H9 (cell line): ENCODE data around the gene KIAA1210. TPM values are rescaled to one million over a fixed set of nuclear protein-coding genes. Genes with fewer than 3 reads are reported as not detected.

ENCODE experiments used
- DNase-seq: peaks from one replicate; pipeline ENCODE4 v3.0.0-alpha.2; 2017
- H2AFZ ChIP-seq: one replicate; pipeline ENCODE4 v1.6.1; 2013; ENCODE audit warnings: mild to moderate bottlenecking, low read length, control low read depth, moderate library complexity
- H2AK5ac ChIP-seq: 2 replicates; pipeline ENCODE4 v1.6.1; 2013; ENCODE audit warnings: low read length, control low read depth, mixed read lengths; ENCODE audit not compliant: insufficient read length
- H2BK120ac ChIP-seq: one replicate; pipeline ENCODE4 v1.6.1; 2013; ENCODE audit warnings: low read depth, mild to moderate bottlenecking, low read length, control low read depth, inconsistent platforms; ENCODE audit not compliant: poor library complexity, severe bottlenecking
- H2BK12ac ChIP-seq: 2 replicates; pipeline ENCODE4 v1.6.1; 2013; ENCODE audit warnings: low read length, control low read depth, mixed read lengths, low read depth; ENCODE audit not compliant: insufficient read length
- H2BK15ac ChIP-seq: 2 replicates; pipeline ENCODE4 v1.6.1; 2013; ENCODE audit warnings: low read depth, low read length, control low read depth
- H2BK20ac ChIP-seq: one replicate; pipeline ENCODE4 v1.6.1; 2013; ENCODE audit warnings: low read depth, mild to moderate bottlenecking, low read length, control low read depth, inconsistent platforms; ENCODE audit not compliant: poor library complexity, severe bottlenecking
- H2BK5ac ChIP-seq: 2 replicates; pipeline ENCODE4 v1.6.1; 2013; ENCODE audit warnings: low read length, control low read depth, mixed read lengths; ENCODE audit not compliant: insufficient read length
- H3K14ac ChIP-seq: 2 replicates; pipeline ENCODE4 v1.6.1; 2013; ENCODE audit warnings: low read length, control low read depth; ENCODE audit not compliant: insufficient read depth
- H3K18ac ChIP-seq: 2 replicates; pipeline ENCODE4 v1.6.1; 2013; ENCODE audit warnings: low read depth, mild to moderate bottlenecking, mixed read lengths, low read length, control low read depth; ENCODE audit not compliant: insufficient read length
- H3K23ac ChIP-seq: 2 replicates; pipeline ENCODE4 v1.6.1; 2013; ENCODE audit warnings: low read length, control low read depth, mixed read lengths, low read depth; ENCODE audit not compliant: insufficient read length
- H3K23me2 ChIP-seq: 2 replicates; pipeline ENCODE4 v1.6.1; 2013; ENCODE audit warnings: low read depth, mild to moderate bottlenecking, mixed read lengths, low read length, control low read depth; ENCODE audit not compliant: insufficient read length, poor library complexity, severe bottlenecking
- H3K27ac ChIP-seq: 2 replicates; pipeline ENCODE4 v1.5.1; 2013; ENCODE audit warnings: low read length, control low read depth, mixed read lengths, low read depth; ENCODE audit not compliant: insufficient read length
- H3K27me3 ChIP-seq: 2 replicates; pipeline ENCODE4 v1.6.1; 2013; ENCODE audit warnings: low read length, control low read depth, inconsistent platforms; ENCODE audit not compliant: insufficient read depth
- H3K4ac ChIP-seq: 2 replicates; pipeline ENCODE4 v1.6.1; 2013; ENCODE audit warnings: low read depth, mild to moderate bottlenecking, control low read depth, inconsistent platforms, low read length, moderate library complexity
- H3K4me1 ChIP-seq: 2 replicates; pipeline ENCODE4 v1.6.1; 2013; ENCODE audit warnings: low read length, control low read depth, inconsistent platforms; ENCODE audit not compliant: insufficient read depth
- H3K4me2 ChIP-seq: 2 replicates; pipeline ENCODE4 v1.6.1; 2013; ENCODE audit warnings: low read length, control low read depth, mixed read lengths; ENCODE audit not compliant: insufficient read length, insufficient read depth
- H3K56ac ChIP-seq: 2 replicates; pipeline ENCODE4 v1.6.1; 2013; ENCODE audit warnings: low read depth, mild to moderate bottlenecking, mixed read lengths, low read length, control low read depth; ENCODE audit not compliant: insufficient read length
- H3K79me1 ChIP-seq: 2 replicates; pipeline ENCODE4 v1.6.1; 2013; ENCODE audit warnings: low read depth, mild to moderate bottlenecking, moderate library complexity, low read length, control low read depth, inconsistent platforms; ENCODE audit not compliant: insufficient read depth, poor library complexity, severe bottlenecking
- H3K79me2 ChIP-seq: 2 replicates; pipeline ENCODE4 v1.6.1; 2013; ENCODE audit warnings: low read length, control low read depth, inconsistent platforms; ENCODE audit not compliant: insufficient read depth
- H3K9ac ChIP-seq: 2 replicates; pipeline ENCODE4 v1.6.1; 2013; ENCODE audit warnings: low read length, control low read depth, mixed read lengths; ENCODE audit not compliant: insufficient read length; ENCODE audit errors: extremely low read depth
- H3K9me3 ChIP-seq: one replicate; pipeline ENCODE4 v1.6.1; 2013; ENCODE audit warnings: low read depth, low read length, inconsistent platforms; ENCODE audit not compliant: control insufficient read depth
- H3T11ph ChIP-seq: one replicate; pipeline ENCODE4 v1.6.1; 2013; ENCODE audit warnings: mild to moderate bottlenecking, low read length, control low read depth, inconsistent platforms
- H4K20me1 ChIP-seq: one replicate; pipeline ENCODE4 v1.6.1; 2013; ENCODE audit not compliant: control insufficient read depth, insufficient read length, insufficient read depth
- H4K5ac ChIP-seq: 2 replicates; pipeline ENCODE4 v1.6.1; 2013; ENCODE audit warnings: low read depth, mild to moderate bottlenecking, mixed read lengths, low read length, control low read depth; ENCODE audit not compliant: insufficient read length
- H4K8ac ChIP-seq: replicated peaks from 2 replicates; pipeline ENCODE4 v1.6.1; 2013; ENCODE audit warnings: low read length, control low read depth, mixed read lengths, low read depth; ENCODE audit not compliant: insufficient read length
- H4K91ac ChIP-seq: 2 replicates; pipeline ENCODE4 v1.6.1; 2013; ENCODE audit warnings: low read depth, mild to moderate bottlenecking, moderate library complexity, mixed read lengths, low read length, control low read depth; ENCODE audit not compliant: insufficient read length
- H3K27ac Mint-ChIP-seq, 3 experiments: 2 replicates in 2 of 3; 3 replicates in 1 of 3; pipeline ENCODE4 v1.8.0; 2020 to 2021; ENCODE audit warnings: mixed read lengths in 3 of 3, mild to moderate bottlenecking in 1 of 3, moderate library complexity in 1 of 3
- H3K27me3 Mint-ChIP-seq: 2 replicates; pipeline ENCODE4 v1.8.0; 2021; ENCODE audit warnings: low read depth, mild to moderate bottlenecking, moderate library complexity, mixed read lengths
- H3K36me3 Mint-ChIP-seq, 3 experiments: 2 replicates in 2 of 3; 3 replicates in 1 of 3; pipeline ENCODE4 v1.8.0; 2020 to 2021; ENCODE audit warnings: low read depth in 3 of 3, mixed read lengths in 3 of 3; ENCODE audit not compliant: insufficient read depth in 1 of 3
- H3K4me1 Mint-ChIP-seq, 2 experiments: 2 replicates each; pipeline ENCODE4 v1.8.0; 2020; ENCODE audit warnings: mixed read lengths in 2 of 2
- H3K4me3 Mint-ChIP-seq, 2 experiments: 2 replicates in 1 of 2; 3 replicates in 1 of 2; pipeline ENCODE4 v1.8.0; 2020 to 2021; ENCODE audit warnings: mild to moderate bottlenecking in 2 of 2, mixed read lengths in 2 of 2, moderate library complexity in 1 of 2
- H3K9me3 Mint-ChIP-seq, 2 experiments: 2 replicates in 1 of 2; 3 replicates in 1 of 2; pipeline ENCODE4 v1.8.0; 2020; ENCODE audit warnings: mild to moderate bottlenecking in 2 of 2, mixed read lengths in 2 of 2, moderate library complexity in 1 of 2
- WGBS: extraction: QIAGEN DNeasy Blood & Tissue Kit; methylation state at CpG from one replicate; pipeline ENCODE4 v1.1.7; 2013; ENCODE audit warnings: missing lambda C conversion rate, low lambda C conversion rate, mixed read lengths; ENCODE audit not compliant: insufficient read length; ENCODE audit errors: extremely low coverage; 5-methylcytosine and 5-hydroxymethylcytosine counted together
- total RNA-seq: library from RNA; stranded (reverse); gene quantifications from 2 replicates; pipeline ENCODE4 v1.2.1, GENCODE V29; 2021
- TF ChIP-seq, protein P1 (sequence below): fragments of 200-600 bp; sonication (generic); conservative IDR thresholded peaks from 3 replicates; pipeline ENCODE4 v1.8.0; 2021; ENCODE audit warnings: antibody characterized with exemption, mild to moderate bottlenecking

The KIAA1210 gene
- total RNA-seq, 1 experiment from 2014 or later: not detected

DNA sequence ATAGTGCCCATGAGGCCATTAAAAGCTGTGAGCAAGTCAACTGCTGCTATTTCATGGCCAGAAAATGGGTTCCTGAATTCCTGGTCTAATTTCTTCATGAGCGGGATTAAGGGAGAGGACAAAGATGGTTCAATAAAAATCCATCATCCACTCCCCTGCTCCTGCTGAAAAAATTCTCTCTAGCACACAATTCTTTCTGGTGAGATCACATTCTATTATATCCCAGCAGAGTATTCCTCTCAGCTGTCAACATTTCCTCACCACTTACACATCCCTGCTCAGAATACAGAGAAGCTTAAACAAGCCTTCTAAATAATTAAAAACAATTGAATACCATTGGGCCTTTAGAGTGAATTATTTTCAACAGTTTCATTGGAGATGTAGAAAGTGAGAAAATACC, 45.3 kb downstream of the KIAA1210 start:
- Histone ChIP-seq H3K79me1 (no peaks in the 10 kb centered on the region), H2AFZ (no peak overlapping the region), H3K9ac (no peak overlapping the region), H3T11ph (no peak overlapping the region), H2BK20ac (no peak overlapping the region), H2BK5ac (no peak overlapping the region), H4K91ac (no peak overlapping the region), H3K14ac (no peak overlapping the region), H3K4ac (no peak overlapping the region), H3K4me2 (no peak overlapping the region), H3K79me2 (no peaks in the 10 kb centered on the region), H2BK120ac (no peak overlapping the region), H3K27ac (no peak overlapping the region), H3K23me2 (no peaks in the 10 kb centered on the region), H3K4me1 (no peaks in the 10 kb centered on the region), H4K20me1 (no peaks in the 10 kb centered on the region), H3K9me3 (peaks cover 48% of the 10 kb centered on the region), H2BK12ac (no peak overlapping the region), H4K5ac (no peak overlapping the region), H3K27me3 (no peaks in the 10 kb centered on the region), H3K23ac (no peak overlapping the region), H4K8ac (no peak overlapping the region), H2AK5ac (no peak overlapping the region), H3K18ac (no peak overlapping the region), H3K56ac (no peak overlapping the region), H2BK15ac (no peak overlapping the region)
- H3K27me3 Mint-ChIP-seq: peaks cover 10% of the 10 kb centered on the region
- no peak overlapping the region for H3K4me3 Mint-ChIP-seq
- H3K36me3 Mint-ChIP-seq: peaks cover 0 to 3% (median 0%) of the 10 kb centered on the region in 3 experiments; a peak in 2 of 7 replicates
- H3K27ac Mint-ChIP-seq: no peak overlapping the region
- peaks cover 50% of the 10 kb centered on the region in 2 experiments for H3K9me3 Mint-ChIP-seq
- DNase-seq: no peak
- no CpG with 5 or more reads among the region's 1 CpG for WGBS
- TF ChIP-seq, protein P1, sequence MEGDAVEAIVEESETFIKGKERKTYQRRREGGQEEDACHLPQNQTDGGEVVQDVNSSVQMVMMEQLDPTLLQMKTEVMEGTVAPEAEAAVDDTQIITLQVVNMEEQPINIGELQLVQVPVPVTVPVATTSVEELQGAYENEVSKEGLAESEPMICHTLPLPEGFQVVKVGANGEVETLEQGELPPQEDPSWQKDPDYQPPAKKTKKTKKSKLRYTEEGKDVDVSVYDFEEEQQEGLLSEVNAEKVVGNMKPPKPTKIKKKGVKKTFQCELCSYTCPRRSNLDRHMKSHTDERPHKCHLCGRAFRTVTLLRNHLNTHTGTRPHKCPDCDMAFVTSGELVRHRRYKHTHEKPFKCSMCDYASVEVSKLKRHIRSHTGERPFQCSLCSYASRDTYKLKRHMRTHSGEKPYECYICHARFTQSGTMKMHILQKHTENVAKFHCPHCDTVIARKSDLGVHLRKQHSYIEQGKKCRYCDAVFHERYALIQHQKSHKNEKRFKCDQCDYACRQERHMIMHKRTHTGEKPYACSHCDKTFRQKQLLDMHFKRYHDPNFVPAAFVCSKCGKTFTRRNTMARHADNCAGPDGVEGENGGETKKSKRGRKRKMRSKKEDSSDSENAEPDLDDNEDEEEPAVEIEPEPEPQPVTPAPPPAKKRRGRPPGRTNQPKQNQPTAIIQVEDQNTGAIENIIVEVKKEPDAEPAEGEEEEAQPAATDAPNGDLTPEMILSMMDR: no peak
- 0 out of 4 replicates have a peak, but pooled peaks cover 0 to 3% of the 10 kb centered on the region in 2 experiments for H3K4me1 Mint-ChIP-seq
